Skeletal muscle satellite cell (primary cell): ENCODE results near the gene DSCAM.

ENCODE experiments used
- H3K27me3 ChIP-seq: 2 replicates; pipeline ENCODE4 v1.7.0; 2013; ENCODE audit warnings: low read length; ENCODE audit not compliant: control insufficient read depth, insufficient read depth
- H3K36me3 ChIP-seq: 2 replicates; pipeline ENCODE4 v1.7.0; 2013; ENCODE audit warnings: mild to moderate bottlenecking, control low read depth, low read length; ENCODE audit not compliant: insufficient read depth
- H3K4me1 ChIP-seq: 2 replicates; pipeline ENCODE4 v1.7.0; 2013; ENCODE audit warnings: low read length; ENCODE audit not compliant: control insufficient read depth, insufficient read depth
- H3K4me2 ChIP-seq: 2 replicates; pipeline ENCODE4 v1.7.0; 2013; ENCODE audit warnings: mild to moderate bottlenecking, low read length
- H3K4me3 ChIP-seq: 2 replicates; pipeline ENCODE4 v1.7.0; 2013; ENCODE audit warnings: low read length
- H3K9ac ChIP-seq: 2 replicates; pipeline ENCODE4 v1.7.0; 2013; ENCODE audit warnings: mild to moderate bottlenecking, low read depth, low read length, moderate library complexity
- H3K9me3 ChIP-seq: replicated peaks from 2 replicates; pipeline ENCODE4 v1.7.0; 2013; ENCODE audit warnings: mild to moderate bottlenecking, control low read depth, low read length

The DSCAM gene

DNA sequence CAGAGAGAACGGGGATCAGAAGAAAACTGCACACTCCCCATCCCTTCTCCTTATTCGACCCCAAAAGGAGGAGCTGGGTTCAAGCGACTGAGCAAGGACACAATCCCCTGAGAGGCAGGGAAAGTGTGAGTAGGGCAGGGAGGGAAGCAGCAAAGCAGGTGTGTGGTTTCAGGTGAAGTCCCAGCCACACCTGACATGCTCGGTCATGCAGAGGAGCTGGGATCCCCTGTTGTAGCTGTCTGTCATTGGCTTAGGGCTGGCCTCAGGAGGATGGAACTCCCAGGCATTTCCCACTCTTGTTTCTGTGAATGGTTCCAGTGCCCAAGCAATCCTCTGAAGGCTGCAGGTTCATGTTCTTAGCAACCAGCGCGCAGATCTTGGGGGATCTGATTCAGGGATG, 150.7 kb downstream of the DSCAM start:
- Histone ChIP-seq H3K36me3 (no peaks in the 10 kb centered on the region), H3K9me3 (peaks cover 26% of the 10 kb centered on the region), H3K4me2 (no peak overlapping the region), H3K27me3 (no peaks in the 10 kb centered on the region), H3K9ac (no peak overlapping the region), H3K4me3 (no peak overlapping the region), H3K4me1 (no peaks in the 10 kb centered on the region)

- Histone ChIP-seq H3K36me3 (no peaks in the 10 kb centered on the region), H3K27me3 (no peaks in the 10 kb centered on the region), H3K9me3 (peaks cover 23% of the 10 kb centered on the region), H3K9ac (no peak overlapping the region), H3K4me2 (no peak overlapping the region), H3K4me3 (no peak overlapping the region), H3K4me1 (no peaks in the 10 kb centered on the region)
These were observed 157.1 kb downstream of the DSCAM start for GRCh38 chr21:40689840-40690360.

- H3K4me1 ChIP-seq: no peaks in the 10 kb centered on the region
- H3K36me3 ChIP-seq: no peaks in the 10 kb centered on the region
- H3K4me2 ChIP-seq: no peak overlapping the region
- H3K4me3 ChIP-seq: no peak overlapping the region
- H3K9ac ChIP-seq: no peak overlapping the region
- H3K27me3 ChIP-seq: no peaks in the 10 kb centered on the region
- H3K9me3 ChIP-seq: peaks cover 17% of the 10 kb centered on the region
These were observed 157.7 kb downstream of the DSCAM start for GRCh38 chr21:40689217-40689616.

- Histone ChIP-seq H3K9me3 (peaks cover 20% of the 10 kb centered on the region), H3K9ac (no peak overlapping the region), H3K4me1 (no peaks in the 10 kb centered on the region), H3K4me2 (no peak overlapping the region), H3K4me3 (no peak overlapping the region), H3K36me3 (no peaks in the 10 kb centered on the region), H3K27me3 (no peaks in the 10 kb centered on the region)
These were observed 158.7 kb downstream of the DSCAM start for GRCh38 chr21:40688106-40688864.

GRCh38 chr21:40687625-40688024, 159.3 kb downstream of the DSCAM start:
- H3K4me3 ChIP-seq: no peak overlapping the region
- peaks cover 19% of the 10 kb centered on the region for H3K9me3 ChIP-seq
- no peak overlapping the region for H3K9ac ChIP-seq
- no peaks in the 10 kb centered on the region for H3K4me1 ChIP-seq
- H3K36me3 ChIP-seq: no peaks in the 10 kb centered on the region
- no peaks in the 10 kb centered on the region for H3K27me3 ChIP-seq
- H3K4me2 ChIP-seq: no peak overlapping the region

GRCh38 chr21:40686526-40686925, 160.4 kb downstream of the DSCAM start:
- no peak overlapping the region for H3K9ac ChIP-seq
- H3K9me3 ChIP-seq: peaks cover 14% of the 10 kb centered on the region
- H3K36me3 ChIP-seq: no peaks in the 10 kb centered on the region
- H3K27me3 ChIP-seq: no peaks in the 10 kb centered on the region
- H3K4me1 ChIP-seq: no peaks in the 10 kb centered on the region
- no peak overlapping the region for H3K4me3 ChIP-seq
- no peak overlapping the region for H3K4me2 ChIP-seq

GRCh38 chr21:40685141-40685540, 161.8 kb downstream of the DSCAM start:
- Histone ChIP-seq H3K4me2 (no peak overlapping the region), H3K4me3 (no peak overlapping the region), H3K9ac (no peak overlapping the region), H3K9me3 (peaks cover 10% of the 10 kb centered on the region), H3K36me3 (no peaks in the 10 kb centered on the region), H3K4me1 (no peaks in the 10 kb centered on the region), H3K27me3 (no peaks in the 10 kb centered on the region)

GRCh38 chr21:40684726-40685125, 162.2 kb downstream of the DSCAM start:
- no peak overlapping the region for H3K9ac ChIP-seq
- peaks cover 10% of the 10 kb centered on the region for H3K9me3 ChIP-seq
- no peak overlapping the region for H3K4me3 ChIP-seq
- H3K27me3 ChIP-seq: no peaks in the 10 kb centered on the region
- H3K36me3 ChIP-seq: no peaks in the 10 kb centered on the region
- no peak overlapping the region for H3K4me2 ChIP-seq
- no peaks in the 10 kb centered on the region for H3K4me1 ChIP-seq

GRCh38 chr21:40683349-40683748, 163.6 kb downstream of the DSCAM start:
- H3K9ac ChIP-seq: no peak overlapping the region
- no peak overlapping the region for H3K4me3 ChIP-seq
- no peaks in the 10 kb centered on the region for H3K4me1 ChIP-seq
- H3K9me3 ChIP-seq: peaks cover 8% of the 10 kb centered on the region
- no peak overlapping the region for H3K4me2 ChIP-seq
- H3K27me3 ChIP-seq: no peaks in the 10 kb centered on the region
- H3K36me3 ChIP-seq: no peaks in the 10 kb centered on the region

- no peak overlapping the region for H3K4me3 ChIP-seq
- H3K9ac ChIP-seq: no peak overlapping the region
- H3K4me2 ChIP-seq: no peak overlapping the region
- H3K27me3 ChIP-seq: no peaks in the 10 kb centered on the region
- no peaks in the 10 kb centered on the region for H3K36me3 ChIP-seq
- peaks cover 8% of the 10 kb centered on the region for H3K9me3 ChIP-seq
- H3K4me1 ChIP-seq: no peaks in the 10 kb centered on the region
These were observed 165.6 kb downstream of the DSCAM start for GRCh38 chr21:40681164-40681859.

- no peaks in the 10 kb centered on the region for H3K36me3 ChIP-seq
- H3K9ac ChIP-seq: no peak overlapping the region
- H3K9me3 ChIP-seq: peaks cover 8% of the 10 kb centered on the region
- no peaks in the 10 kb centered on the region for H3K4me1 ChIP-seq
- H3K4me2 ChIP-seq: no peak overlapping the region
- H3K4me3 ChIP-seq: no peak overlapping the region
- no peaks in the 10 kb centered on the region for H3K27me3 ChIP-seq
These were observed 166.6 kb downstream of the DSCAM start for GRCh38 chr21:40680311-40680710.
